Kidney epithelial cell (primary cell): ENCODE data around the gene UBE2B. TPM values are rescaled to one million over a fixed set of nuclear protein-coding genes. Genes with fewer than 3 reads are reported as not detected.
"Not testable (repeated sequence)": the region's sequence is repeated elsewhere in the genome, so short reads cannot be mapped to it uniquely, and the experiment has no call there.

Experiments
- DNase-seq: peaks from one replicate; pipeline ENCODE4 v3.0.0-alpha.2; 2010; ENCODE audit warnings: low read depth
- H3K27me3 ChIP-seq: 2 replicates; pipeline ENCODE4 v1.6.0; 2011; ENCODE audit warnings: low read length; ENCODE audit not compliant: control insufficient read depth, insufficient read depth
- H3K36me3 ChIP-seq: 2 replicates; pipeline ENCODE4 v1.5.1; 2011; ENCODE audit warnings: low read length; ENCODE audit not compliant: control insufficient read depth, insufficient read depth
- H3K4me3 ChIP-seq: 2 replicates; pipeline ENCODE4 v1.5.1; 2011; ENCODE audit warnings: low read depth, mild to moderate bottlenecking, control low read depth, low read length
- CTCF ChIP-seq: IDR thresholded peaks from 2 replicates; pipeline ENCODE4 v1.5.1; 2011; ENCODE audit warnings: mild to moderate bottlenecking, moderate library complexity, low read length, control low read depth, inconsistent platforms; ENCODE audit not compliant: insufficient read depth, poor library complexity, severe bottlenecking
- total RNA-seq: library from RNA; depleted of rRNA; stranded (reverse); fragments of >200 nt; gene quantifications from 2 replicates; pipeline ENCODE4 v1.2.3, GENCODE V29; 2015

Gene UBE2B
- total RNA-seq, 1 donor from 2014 or later, result 31.2 TPM

- no peaks in the 10 kb centered on the region for H3K36me3 ChIP-seq
- TF ChIP-seq CTCF, result no peak
Measured at GRCh38 chr5:134418958-134419357, 47.6 kb downstream of the UBE2B start.

GRCh38 chr5:134420343-134420742 lies 49.0 kb downstream of the UBE2B start:
- Histone ChIP-seq H3K4me3 (no peak overlapping the region), H3K27me3 (no peaks in the 10 kb centered on the region), H3K36me3 (no peaks in the 10 kb centered on the region)
- DNase-seq, result no peak
- no peak for TF ChIP-seq CTCF

More at GRCh38 chr5:134418958-134419357, 47.6 kb downstream of the UBE2B start:
- H3K4me3 ChIP-seq, result no peak overlapping the region
- no peak for DNase-seq
- H3K27me3 ChIP-seq, result no peaks in the 10 kb centered on the region

GRCh38 chr5:134421038-134421437 lies 49.7 kb downstream of the UBE2B start:
- not testable (repeated sequence) for H3K27me3 ChIP-seq, DNase-seq, H3K4me3 ChIP-seq, H3K36me3 ChIP-seq

- H3K27me3 ChIP-seq, result no peaks in the 10 kb centered on the region
Measured at GRCh38 chr5:134422791-134423365, 51.5 kb downstream of the UBE2B start.

GRCh38 chr5:134423376-134423775 lies 52.0 kb downstream of the UBE2B start:
- no peak for DNase-seq
- no peaks in the 10 kb centered on the region for H3K27me3 ChIP-seq
- no peaks in the 10 kb centered on the region for H3K36me3 ChIP-seq
- no peak for TF ChIP-seq CTCF
- H3K4me3 ChIP-seq, result no peak overlapping the region

More at GRCh38 chr5:134422791-134423365, 51.5 kb downstream of the UBE2B start:
- no peaks in the 10 kb centered on the region for H3K36me3 ChIP-seq
- no peak overlapping the region for H3K4me3 ChIP-seq
- no peak for DNase-seq
- TF ChIP-seq CTCF, result no peak

GRCh38 chr5:134426361-134426760 lies 55.0 kb downstream of the UBE2B start:
- DNase-seq, result no peak
- no peak for TF ChIP-seq CTCF
- Histone ChIP-seq H3K4me3 (no peak overlapping the region), H3K27me3 (no peaks in the 10 kb centered on the region), H3K36me3 (no peaks in the 10 kb centered on the region)
